OCI-LY1 (cell line): ENCODE data around the gene ASPG.

Experiments
- H2AFZ ChIP-seq: fragments of 200-600 bp; sonication (generic), shearing (Covaris generic); 2 replicates; pipeline ENCODE4 v1.6.0; 2014; ENCODE audit warnings: antibody characterized with exemption, mild to moderate bottlenecking, low read length
- H3F3A ChIP-seq: fragments of 200-600 bp; sonication (generic), shearing (Covaris generic); 2 replicates; pipeline ENCODE4 v1.6.0; 2014; ENCODE audit warnings: mild to moderate bottlenecking, antibody characterized with exemption, low read length, moderate library complexity; ENCODE audit not compliant: insufficient read depth
- H3K27ac ChIP-seq: fragments of 200-600 bp; sonication (generic); 2 replicates; pipeline ENCODE4 v1.5.1; 2014; ENCODE audit warnings: low read length, mixed run types, mild to moderate bottlenecking, low read depth; ENCODE audit not compliant: poor library complexity, severe bottlenecking
- H3K27me3 ChIP-seq: fragments of 200-600 bp; sonication (generic); 2 replicates; pipeline ENCODE4 v1.6.0; 2014; ENCODE audit warnings: antibody characterized with exemption, mild to moderate bottlenecking, low read length, moderate library complexity; ENCODE audit not compliant: insufficient read depth
- H3K36me3 ChIP-seq: fragments of 200-600 bp; sonication (generic); 2 replicates; pipeline ENCODE4 v1.6.1; 2014; ENCODE audit warnings: mild to moderate bottlenecking, antibody characterized with exemption, low read length, moderate library complexity, mixed read lengths; ENCODE audit not compliant: insufficient read depth
- H3K4me1 ChIP-seq: fragments of 200-600 bp; sonication (generic); 2 replicates; pipeline ENCODE4 v1.5.1; 2014; ENCODE audit warnings: mild to moderate bottlenecking, low read length, moderate library complexity; ENCODE audit not compliant: insufficient read depth, severe bottlenecking
- H3K4me2 ChIP-seq: fragments of 200-600 bp; sonication (generic), shearing (Covaris generic); 2 replicates; pipeline ENCODE4 v1.6.1; 2014; ENCODE audit warnings: low read length
- H3K4me3 ChIP-seq: fragments of 200-600 bp; sonication (generic); 2 replicates; pipeline ENCODE4 v1.5.1; 2014; ENCODE audit warnings: low read length, low read depth, mild to moderate bottlenecking, mixed read lengths; ENCODE audit not compliant: poor library complexity, severe bottlenecking
- H3K79me2 ChIP-seq: fragments of 200-600 bp; shearing (Covaris generic); 2 replicates; pipeline ENCODE4 v1.6.1; 2016; ENCODE audit warnings: mixed run types, low read length, mixed read lengths; ENCODE audit not compliant: insufficient read depth
- H3K9ac ChIP-seq: fragments of 200-600 bp; sonication (generic), shearing (Covaris generic); 2 replicates; pipeline ENCODE4 v1.6.1; 2014; ENCODE audit warnings: mild to moderate bottlenecking, low read length, mixed read lengths
- H3K9me2 ChIP-seq: fragments of 200-600 bp; sonication (generic), shearing (Covaris generic); 2 replicates; pipeline ENCODE4 v1.6.1; 2014; ENCODE audit warnings: low read depth, mild to moderate bottlenecking, low read length, mixed read lengths
- H3K9me3 ChIP-seq: fragments of 200-600 bp; shearing (Covaris generic); 2 replicates; pipeline ENCODE4 v1.6.1; 2014; ENCODE audit warnings: low read length, mixed read lengths
- H4K20me1 ChIP-seq: fragments of 200-600 bp; sonication (generic), shearing (Covaris generic); 2 replicates; pipeline ENCODE4 v1.6.0; 2016; ENCODE audit warnings: mild to moderate bottlenecking, low read length; ENCODE audit not compliant: insufficient read depth
- CTCF ChIP-seq: fragments of 200-600 bp; sonication (generic), shearing (Covaris generic); IDR thresholded peaks from 2 replicates; pipeline ENCODE4 v1.5.1; 2017; ENCODE audit warnings: mild to moderate bottlenecking, antibody characterized with exemption, low read length, moderate library complexity, mixed read lengths
- EZH2 ChIP-seq: fragments of 200-600 bp; sonication (generic), shearing (Covaris generic); IDR thresholded peaks from 2 replicates; pipeline ENCODE4 v1.8.0; 2017; ENCODE audit warnings: borderline replicate concordance, mixed run types, mild to moderate bottlenecking, antibody characterized with exemption, low read length, moderate library complexity, mixed read lengths

ASPG gene

GRCh38 chr14:104048758-104049507, 36.6 kb upstream of the ASPG start:
- H3K9me2 ChIP-seq: no peaks in the 10 kb centered on the region
- H3K9ac ChIP-seq: no peak overlapping the region
- H3K27me3 ChIP-seq: no peaks in the 10 kb centered on the region; the same call in 1 of the 2 replicates
- no peak overlapping the region for H3K4me2 ChIP-seq
- TF ChIP-seq EZH2 (no peak), CTCF (no peak)
- no peaks in the 10 kb centered on the region for H3K4me1 ChIP-seq
- no peaks in the 10 kb centered on the region for H3K79me2 ChIP-seq
- no peaks in the 10 kb centered on the region for H4K20me1 ChIP-seq
- no peaks in the 10 kb centered on the region for H3K9me3 ChIP-seq
- no peak overlapping the region for H2AFZ ChIP-seq
- H3K36me3 ChIP-seq: no peaks in the 10 kb centered on the region
- H3K27ac ChIP-seq: no peak overlapping the region
- H3F3A ChIP-seq: no peaks in the 10 kb centered on the region
- H3K4me3 ChIP-seq: no peak overlapping the region

- Histone ChIP-seq H3K4me3 (no peak overlapping the region), H3K27ac (no peak overlapping the region), H3K36me3 (no peaks in the 10 kb centered on the region), H3K9me3 (no peaks in the 10 kb centered on the region), H3K4me2 (no peak overlapping the region), H3K9ac (no peak overlapping the region), H3K4me1 (no peaks in the 10 kb centered on the region), H2AFZ (no peak overlapping the region), H3K27me3 (no peaks in the 10 kb centered on the region; the same call in 1 of the 2 replicates), H3F3A (no peaks in the 10 kb centered on the region), H3K9me2 (no peaks in the 10 kb centered on the region), H4K20me1 (no peaks in the 10 kb centered on the region), H3K79me2 (no peaks in the 10 kb centered on the region)
- no peak for TF ChIP-seq CTCF
- TF ChIP-seq EZH2: no peak
These were observed 35.8 kb upstream of the ASPG start for GRCh38 chr14:104049576-104050240.

GRCh38 chr14:104051092-104051813, 34.2 kb upstream of the ASPG start:
- Histone ChIP-seq H3K9ac (no peak overlapping the region), H3K36me3 (no peaks in the 10 kb centered on the region), H3K27ac (no peak overlapping the region), H3K9me3 (no peaks in the 10 kb centered on the region), H3K79me2 (no peaks in the 10 kb centered on the region), H3K4me3 (no peak overlapping the region), H3K9me2 (no peaks in the 10 kb centered on the region), H3K4me2 (no peak overlapping the region), H3K4me1 (no peaks in the 10 kb centered on the region), H4K20me1 (no peaks in the 10 kb centered on the region), H3F3A (no peaks in the 10 kb centered on the region), H2AFZ (no peak overlapping the region), H3K27me3 (peaks cover 4% of the 10 kb centered on the region; the same call in 1 of the 2 replicates)
- TF ChIP-seq CTCF (no peak), EZH2 (no peak)
